K562 (cell line): Measurements from ENCODE around the gene NIFK. TPM values are rescaled to one million over a fixed set of nuclear protein-coding genes. Genes with fewer than 3 reads are reported as not detected.

Source experiments
- ARHGAP35 ChIP-seq: fragments of 450-650 bp; IDR thresholded peaks from 2 replicates; pipeline ENCODE4 v1.6.1; 2018; ENCODE audit not compliant: partially characterized antibody
- BRD4 ChIP-seq: fragments of 200-600 bp; sonication (generic); IDR thresholded peaks from 2 replicates; pipeline ENCODE4 v1.6.1; 2017; ENCODE audit warnings: inconsistent platforms
- CHD7 ChIP-seq: fragments of 200-600 bp; sonication (generic); IDR thresholded peaks from one replicate; pipeline ENCODE4 v1.6.1; 2012; ENCODE audit warnings: mild to moderate bottlenecking, low read depth, low read length, inconsistent platforms
- CTBP1 ChIP-seq: fragments of 450-650 bp; IDR thresholded peaks from 2 replicates; pipeline ENCODE4 v1.6.1; 2016; ENCODE audit warnings: borderline replicate concordance
- FOXJ2 ChIP-seq: fragments of 200-800 bp; sonication (Bioruptor generic); IDR thresholded peaks from 2 replicates; pipeline ENCODE4 v1.6.1; 2016; ENCODE audit warnings: missing genetic modification characterization, missing compliant biosample characterization
- LEF1 ChIP-seq: fragments of 450-650 bp; IDR thresholded peaks from 2 replicates; pipeline ENCODE4 v1.6.1; 2016; ENCODE audit warnings: mild to moderate bottlenecking
- MITF ChIP-seq: IDR thresholded peaks from 2 replicates; pipeline ENCODE4 v1.6.1; 2014; ENCODE audit warnings: antibody characterized with exemption
- SMARCE1 ChIP-seq: fragments of 450-650 bp; IDR thresholded peaks from 2 replicates; pipeline ENCODE4 v1.7.1; 2016; ENCODE audit warnings: mild to moderate bottlenecking
- TAF1 ChIP-seq: IDR thresholded peaks from 2 replicates; pipeline ENCODE4 v1.6.1; 2011; ENCODE audit warnings: mild to moderate bottlenecking, low read length, moderate library complexity; ENCODE audit not compliant: insufficient read depth, control insufficient read depth, severe bottlenecking; ENCODE audit errors: extremely low read depth
- TCF15 ChIP-seq: fragments of 250-450 bp; sonication (Bioruptor Pico); IDR thresholded peaks from 2 replicates; pipeline ENCODE4 v1.8.0; 2022; ENCODE audit warnings: moderate library complexity, mild to moderate bottlenecking, inconsistent platforms
- TFAM ChIP-seq: fragments of 250-450 bp; sonication (Bioruptor Pico); conservative IDR thresholded peaks from 2 replicates; pipeline ENCODE4 v1.5.0; 2021; ENCODE audit warnings: mild to moderate bottlenecking, moderate library complexity
- ZNF395 ChIP-seq: fragments of 200-800 bp; sonication (Bioruptor generic); IDR thresholded peaks from 2 replicates; pipeline ENCODE4 v1.6.1; 2017; ENCODE audit warnings: missing genetic modification characterization, missing compliant biosample characterization
- polyA plus RNA-seq, 8 experiments: library from polyadenylated mRNA; depleted of rRNA in 4 of 8; stranded (reverse) in 5 of 8; unstranded in 3 of 8; fragments of >200 nt; fragmentation: Nextera tagmentation in 2 of 8; fragmentation: Illumina TruSeq in 1 of 8; extraction: Ambion mirVana in 2 of 8; extraction: Trizol in 1 of 8; gene quantifications; 2 replicates each; pipeline versions ENCODE4 v1.2.1 to v1.2.3, GENCODE V29; 2011 to 2014; ENCODE audit warnings: inconsistent platforms in 1 of 8, missing spikeins in 1 of 8
- total RNA-seq, 7 experiments: library from RNA; depleted of rRNA in 6 of 7; stranded (reverse); fragments of >200 nt in 6 of 7; fragmentation: Illumina TruSeq in 2 of 7; extraction: Trizol in 2 of 7; gene quantifications; 2 replicates each; pipeline versions ENCODE4 v1.2.1 to v1.2.3, GENCODE V29; 2011 to 2021; ENCODE audit warnings: low replicate concordance in 1 of 7

The NIFK gene
- total and polyA plus RNA-seq, 9 of the 15 experiments (the other 6 are each of a cell fraction or from before 2014, with no cell fraction given) = 60.2 to 426 (median 183) TPM

GRCh38 chr2:121736462-121737336, at the start of gene NIFK (continued):
- TF ChIP-seq CHD7 = no peak
- no peak for TF ChIP-seq FOXJ2 (tag)
- TF ChIP-seq BRD4 = no peak; the same call in 1 of the 2 replicates
- TF ChIP-seq TFAM = no peak
- TF ChIP-seq SMARCE1 = no peak
- no peak for TF ChIP-seq MITF
- no peak for TF ChIP-seq LEF1
- TF ChIP-seq TAF1 = peak; percentile 70
- 0 out of 2 replicates have a peak, but pooled peaks have one; percentile 13 for TF ChIP-seq CTBP1
- TF ChIP-seq ARHGAP35 = no peak
- no peak for TF ChIP-seq TCF15 (CRISPR knock-in tag)
- TF ChIP-seq ZNF395 (CRISPR knock-in tag) = no peak
